ENCODE data around the gene CD83.

GRCh38 chr6:14089224-14089623 is 28.3 kb upstream of the CD83 start:
- TF ChIP-seq POLR2AphosphoS5 (IDR thresholded peaks at IDR 0.05; ENCODE audit: low read depth), result no peak
- no peak for TF ChIP-seq CTCF (IDR thresholded peaks at IDR 0.05; ENCODE audit: insufficient read depth, low read length)
- no peak for TF ChIP-seq REST (IDR thresholded peaks at IDR 0.05; ENCODE audit: insufficient replicate concordance, low read depth)
